DND-41 (cell line): Measurements from ENCODE around the gene ZNF304.

Experiments
- EZH2 ChIP-seq: IDR thresholded peaks from 3 replicates; pipeline ENCODE4 v1.6.1; 2012; ENCODE audit warnings: borderline replicate concordance, low read depth, mild to moderate bottlenecking, moderate library complexity, low read length, inconsistent platforms; ENCODE audit not compliant: severe bottlenecking
- TF ChIP-seq, protein P1 (sequence below): IDR thresholded peaks from 2 replicates; pipeline ENCODE4 v1.5.1; 2012; ENCODE audit warnings: borderline replicate concordance, low read length, moderate library complexity, mild to moderate bottlenecking; ENCODE audit not compliant: poor library complexity, severe bottlenecking; ENCODE audit errors: extremely low read depth

DNA sequence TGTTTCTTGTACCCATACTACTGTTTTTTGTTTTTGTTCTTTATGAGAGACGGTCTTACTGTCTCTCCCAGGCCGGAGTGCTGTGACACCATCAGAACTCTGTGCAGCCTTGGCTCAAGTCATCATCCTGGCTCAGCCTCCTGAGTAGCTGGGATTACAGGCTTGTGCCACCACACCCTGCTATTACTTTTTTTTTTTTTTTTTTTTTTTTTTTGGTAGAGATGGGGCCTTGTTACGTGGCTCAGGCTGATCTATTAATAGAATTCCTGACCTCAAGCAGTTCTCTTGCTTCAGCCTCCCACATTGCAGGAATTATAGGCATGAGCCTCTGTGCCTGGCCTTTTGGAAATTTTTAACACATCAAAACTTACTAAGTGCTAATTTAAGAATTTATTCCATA is 2.9 kb upstream of the ZNF304 start:
- TF ChIP-seq, protein P1, sequence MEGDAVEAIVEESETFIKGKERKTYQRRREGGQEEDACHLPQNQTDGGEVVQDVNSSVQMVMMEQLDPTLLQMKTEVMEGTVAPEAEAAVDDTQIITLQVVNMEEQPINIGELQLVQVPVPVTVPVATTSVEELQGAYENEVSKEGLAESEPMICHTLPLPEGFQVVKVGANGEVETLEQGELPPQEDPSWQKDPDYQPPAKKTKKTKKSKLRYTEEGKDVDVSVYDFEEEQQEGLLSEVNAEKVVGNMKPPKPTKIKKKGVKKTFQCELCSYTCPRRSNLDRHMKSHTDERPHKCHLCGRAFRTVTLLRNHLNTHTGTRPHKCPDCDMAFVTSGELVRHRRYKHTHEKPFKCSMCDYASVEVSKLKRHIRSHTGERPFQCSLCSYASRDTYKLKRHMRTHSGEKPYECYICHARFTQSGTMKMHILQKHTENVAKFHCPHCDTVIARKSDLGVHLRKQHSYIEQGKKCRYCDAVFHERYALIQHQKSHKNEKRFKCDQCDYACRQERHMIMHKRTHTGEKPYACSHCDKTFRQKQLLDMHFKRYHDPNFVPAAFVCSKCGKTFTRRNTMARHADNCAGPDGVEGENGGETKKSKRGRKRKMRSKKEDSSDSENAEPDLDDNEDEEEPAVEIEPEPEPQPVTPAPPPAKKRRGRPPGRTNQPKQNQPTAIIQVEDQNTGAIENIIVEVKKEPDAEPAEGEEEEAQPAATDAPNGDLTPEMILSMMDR: no peak
- TF ChIP-seq EZH2: no peak
